Hematopoietic multipotent progenitor cell treated with erythropoietin and hydrocortisone succinate and interleukin-3 and kit ligand, for 6 days (in vitro differentiated cells): Measurements from ENCODE around the gene TMEM139.
"Not testable (repeated sequence)": the region's sequence is repeated elsewhere in the genome, so short reads cannot be mapped to it uniquely, and the experiment has no call there.

Experiments used
- DNase-seq: peaks from one replicate; pipeline ENCODE4 v3.0.0-alpha.2; 2015

Gene TMEM139

GRCh38 chr7:143261901-143262300, 22.9 kb upstream of the TMEM139 start:
- no peak for DNase-seq

GRCh38 chr7:143263266-143264195, 21.2 kb upstream of the TMEM139 start, which contains the start of gene GSTK1:
TSS of gene GSTK1 (plus strand) at chr7:143263441. CDS start at chr7:143263514, 73 bp downstream.
- peak; percentile 90 for DNase-seq

- not testable (repeated sequence) for DNase-seq
Measured at GRCh38 chr7:143264196-143264568, 20.6 kb upstream of the TMEM139 start.

GRCh38 chr7:143265017-143265693, 19.6 kb upstream of the TMEM139 start:
- DNase-seq = no peak

- DNase-seq = no peak
Measured at GRCh38 chr7:143269251-143269650, 15.5 kb upstream of the TMEM139 start.

GRCh38 chr7:143271240-143271639, 13.5 kb upstream of the TMEM139 start:
- DNase-seq = no peak

GRCh38 chr7:143272871-143273270, 11.9 kb upstream of the TMEM139 start:
- no peak for DNase-seq

- no peak for DNase-seq
Measured at GRCh38 chr7:143279186-143280098, 5.3 kb upstream of the TMEM139 start.

- no peak for DNase-seq
Measured at GRCh38 chr7:143280160-143280559, 4.6 kb upstream of the TMEM139 start.

- no peak for DNase-seq
Measured at GRCh38 chr7:143280566-143280965, 4.2 kb upstream of the TMEM139 start.

- DNase-seq = no peak
Measured at GRCh38 chr7:143281529-143281928, 3.2 kb upstream of the TMEM139 start.

GRCh38 chr7:143282124-143282523, 2.6 kb upstream of the TMEM139 start:
- no peak for DNase-seq

GRCh38 chr7:143283381-143283780, 1.4 kb upstream of the TMEM139 start:
- DNase-seq = no peak

- DNase-seq = no peak
Measured at GRCh38 chr7:143285470-143285778, 666 bp downstream of the TMEM139 start.

- no peak for DNase-seq
Measured at GRCh38 chr7:143285806-143286521, 1.2 kb downstream of the TMEM139 start.

- no peak for DNase-seq
Measured at GRCh38 chr7:143286522-143286890, 1.7 kb downstream of the TMEM139 start.

GRCh38 chr7:143287339-143287934, 2.7 kb downstream of the TMEM139 start:
- no peak for DNase-seq

- peak; percentile 98 for DNase-seq
Measured at GRCh38 chr7:143287935-143288826, 3.4 kb downstream of the TMEM139 start, which contains the start of gene CASP2. TSS of gene CASP2 (plus strand) at chr7:143288351. CDS start at chr7:143288456, 105 bp downstream.

GRCh38 chr7:143288836-143289235, 4.1 kb downstream of the TMEM139 start:
- DNase-seq = no peak

- peak; percentile 39 for DNase-seq
Measured at GRCh38 chr7:143289421-143289820, 4.7 kb downstream of the TMEM139 start.

GRCh38 chr7:143289888-143290287, 5.1 kb downstream of the TMEM139 start:
- not testable (repeated sequence) for DNase-seq
